ENCODE measurements around the gene PRAMEF12.

PRAMEF12 gene

GRCh38 chr1:12757836-12758235 lies 15.7 kb upstream of the PRAMEF12 start:
- no peak for TF ChIP-seq RAD21 (IDR thresholded peaks at IDR 0.05; ENCODE audit: low read depth)
- no peak for TF ChIP-seq EGR1 (IDR thresholded peaks at IDR 0.05)
- no peak for TF ChIP-seq TEAD4 (IDR thresholded peaks at IDR 0.05)
- no peak for TF ChIP-seq YY1 (IDR thresholded peaks at IDR 0.05; ENCODE audit: low read depth)
- no peak for TF ChIP-seq TAF1 (IDR thresholded peaks at IDR 0.05; ENCODE audit: low read depth)
- TF ChIP-seq USF1 (IDR thresholded peaks at IDR 0.05) = no peak
- TF ChIP-seq ZBTB7A (IDR thresholded peaks at IDR 0.05; ENCODE audit: low read depth) = no peak
- no peak for TF ChIP-seq TCF12 (IDR thresholded peaks at IDR 0.05; ENCODE audit: low read depth)
- TF ChIP-seq REST (IDR thresholded peaks at IDR 0.05; ENCODE audit: low read depth) = no peak

GRCh38 chr1:12760256-12760795 lies 13.2 kb upstream of the PRAMEF12 start:
- TF ChIP-seq FOXM1 (IDR thresholded peaks at IDR 0.05; ENCODE audit: borderline replicate concordance, low read depth) (no peak), TCF12 (IDR thresholded peaks at IDR 0.05; ENCODE audit: low read depth) (no peak), TAF1 (IDR thresholded peaks at IDR 0.05; ENCODE audit: low read depth) (no peak), RAD21 (IDR thresholded peaks at IDR 0.05; ENCODE audit: low read depth) (no peak), USF1 (IDR thresholded peaks at IDR 0.05) (no peak), REST (IDR thresholded peaks at IDR 0.05; ENCODE audit: low read depth) (no peak), CREB1 (IDR thresholded peaks at IDR 0.05; ENCODE audit: low read depth) (no peak), ZBTB7A (IDR thresholded peaks at IDR 0.05; ENCODE audit: low read depth) (no peak), CEBPB (IDR thresholded peaks at IDR 0.05) (no peak), MAX (IDR thresholded peaks at IDR 0.05) (no peak), EP300 (IDR thresholded peaks at IDR 0.05; ENCODE audit: borderline replicate concordance) (no peak), EGR1 (IDR thresholded peaks at IDR 0.05) (no peak), NFIC (IDR thresholded peaks at IDR 0.05) (no peak), YY1 (IDR thresholded peaks at IDR 0.05; ENCODE audit: low read depth) (no peak)

GRCh38 chr1:12761781-12762180 lies 11.8 kb upstream of the PRAMEF12 start:
- TF ChIP-seq USF1 (IDR thresholded peaks at IDR 0.05) (no peak), EP300 (IDR thresholded peaks at IDR 0.05; ENCODE audit: borderline replicate concordance) (no peak), MAX (IDR thresholded peaks at IDR 0.05) (no peak), CREB1 (IDR thresholded peaks at IDR 0.05; ENCODE audit: low read depth) (no peak), ZBTB7A (IDR thresholded peaks at IDR 0.05; ENCODE audit: low read depth) (no peak), FOXM1 (IDR thresholded peaks at IDR 0.05; ENCODE audit: borderline replicate concordance, low read depth) (no peak), NFIC (IDR thresholded peaks at IDR 0.05) (no peak), TCF12 (IDR thresholded peaks at IDR 0.05; ENCODE audit: low read depth) (no peak), CEBPB (IDR thresholded peaks at IDR 0.05) (no peak), YY1 (IDR thresholded peaks at IDR 0.05; ENCODE audit: low read depth) (no peak), TEAD4 (IDR thresholded peaks at IDR 0.05) (no peak), REST (IDR thresholded peaks at IDR 0.05; ENCODE audit: low read depth) (no peak), EGR1 (IDR thresholded peaks at IDR 0.05) (no peak), RAD21 (IDR thresholded peaks at IDR 0.05; ENCODE audit: low read depth) (no peak), TAF1 (IDR thresholded peaks at IDR 0.05; ENCODE audit: low read depth) (no peak)

- no peak for TF ChIP-seq CEBPB (IDR thresholded peaks at IDR 0.05)
- no peak for TF ChIP-seq NFIC (IDR thresholded peaks at IDR 0.05)
- no peak for TF ChIP-seq USF1 (IDR thresholded peaks at IDR 0.05)
- TF ChIP-seq ZBTB7A (IDR thresholded peaks at IDR 0.05; ENCODE audit: low read depth) = no peak
- TF ChIP-seq TAF1 (IDR thresholded peaks at IDR 0.05; ENCODE audit: low read depth) = no peak
- TF ChIP-seq EGR1 (IDR thresholded peaks at IDR 0.05) = no peak
- no peak for TF ChIP-seq EP300 (IDR thresholded peaks at IDR 0.05; ENCODE audit: borderline replicate concordance)
- no peak for TF ChIP-seq REST (IDR thresholded peaks at IDR 0.05; ENCODE audit: low read depth)
- TF ChIP-seq FOXM1 (IDR thresholded peaks at IDR 0.05; ENCODE audit: borderline replicate concordance, low read depth) = no peak
Observed at GRCh38 chr1:12762766-12763165, 10.8 kb upstream of the PRAMEF12 start.

All from Ishikawa (cell line).